ENCODE measurements around the gene NRAP. TPM values are rescaled to one million over a fixed set of nuclear protein-coding genes. Genes with fewer than 3 reads are reported as not detected.

NRAP gene
- total RNA-seq, 1 donor from 2014 or later: not detected

- peaks cover 24% of the 10 kb centered on the region for H3K36me3 Mint-ChIP-seq (ENCODE audit: insufficient read depth)
Measured at GRCh38 chr10:113691381-113691780, 27.5 kb upstream of the NRAP start.

DNA sequence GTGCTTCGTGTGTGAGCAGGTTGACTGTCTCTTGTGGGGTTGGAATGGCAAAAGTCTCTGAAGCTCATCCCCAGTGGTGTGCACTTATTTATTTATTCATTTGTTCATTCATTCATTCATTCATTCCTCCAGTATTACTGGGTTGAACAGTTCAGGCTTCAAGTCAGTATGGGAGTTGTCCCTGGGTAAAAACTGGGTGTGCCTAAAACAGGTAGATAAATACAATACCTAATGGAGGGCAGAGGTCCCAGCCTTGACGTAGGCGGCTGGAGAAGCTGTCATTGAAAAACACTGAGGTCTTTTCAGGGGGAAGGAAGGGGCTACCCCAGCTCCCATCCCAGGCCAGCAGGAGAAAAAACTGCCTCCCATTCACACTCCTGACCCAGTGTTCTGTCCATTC is 26.9 kb upstream of the NRAP start:
- no peak for DNase-seq (ENCODE audit: low spot score, unreplicated experiment)
- Mint-ChIP-seq H3K4me1 (ENCODE audit: low read depth) (peaks cover 2% of the 10 kb centered on the region), H3K4me3 (ENCODE audit: low read depth) (no peak overlapping the region), H3K36me3 (ENCODE audit: insufficient read depth) (peaks cover 24% of the 10 kb centered on the region), H3K27me3 (no peaks in the 10 kb centered on the region), H3K27ac (no peak overlapping the region), H3K9me3 (ENCODE audit: low read depth) (peaks cover 24% of the 10 kb centered on the region)
- no peak for TF ChIP-seq CTCF (IDR thresholded peaks at IDR 0.05; ENCODE audit: unreplicated experiment)

More at GRCh38 chr10:113691381-113691780, 27.5 kb upstream of the NRAP start:
- no peaks in the 10 kb centered on the region for H3K27me3 Mint-ChIP-seq
- no peak overlapping the region for H3K4me3 Mint-ChIP-seq (ENCODE audit: low read depth)
- no peak overlapping the region for H3K27ac Mint-ChIP-seq
- H3K4me1 Mint-ChIP-seq (ENCODE audit: low read depth): peaks cover 2% of the 10 kb centered on the region
- H3K9me3 Mint-ChIP-seq (ENCODE audit: low read depth): peaks cover 22% of the 10 kb centered on the region
- TF ChIP-seq CTCF (IDR thresholded peaks at IDR 0.05; ENCODE audit: unreplicated experiment): no peak
- no peak for DNase-seq (ENCODE audit: low spot score, unreplicated experiment)

DNA sequence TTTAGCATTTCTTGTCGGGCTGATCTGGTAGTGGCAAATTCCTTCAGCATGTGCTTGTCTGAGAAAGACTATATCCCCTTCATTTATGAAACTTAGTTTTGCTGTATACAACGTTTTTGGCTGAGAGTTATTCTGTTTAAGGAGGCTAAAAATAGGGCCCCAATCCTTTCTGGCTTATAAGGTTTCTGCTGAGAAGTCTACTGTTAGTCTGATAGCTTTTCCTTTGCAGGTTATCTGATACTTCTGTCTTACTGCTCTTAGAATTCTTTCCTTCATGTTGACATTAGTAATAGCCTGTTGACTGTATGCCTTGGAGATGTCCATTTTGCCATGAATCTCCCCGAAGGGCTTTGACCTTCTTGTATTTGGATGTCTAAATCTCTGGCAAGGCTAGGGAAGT is 25.7 kb upstream of the NRAP start:
- Mint-ChIP-seq H3K4me1 (ENCODE audit: low read depth) (peaks cover 2% of the 10 kb centered on the region), H3K9me3 (ENCODE audit: low read depth) (peaks cover 31% of the 10 kb centered on the region), H3K27ac (no peak overlapping the region), H3K27me3 (no peaks in the 10 kb centered on the region), H3K36me3 (ENCODE audit: insufficient read depth) (peaks cover 28% of the 10 kb centered on the region), H3K4me3 (ENCODE audit: low read depth) (no peak overlapping the region)
- TF ChIP-seq CTCF (IDR thresholded peaks at IDR 0.05; ENCODE audit: unreplicated experiment): no peak
- DNase-seq (ENCODE audit: low spot score, unreplicated experiment): no peak

- no peak for TF ChIP-seq CTCF (IDR thresholded peaks at IDR 0.05; ENCODE audit: unreplicated experiment)
- Mint-ChIP-seq H3K27me3 (no peaks in the 10 kb centered on the region), H3K9me3 (ENCODE audit: low read depth) (peaks cover 36% of the 10 kb centered on the region), H3K4me3 (ENCODE audit: low read depth) (no peak overlapping the region), H3K4me1 (ENCODE audit: low read depth) (peaks cover 2% of the 10 kb centered on the region), H3K36me3 (ENCODE audit: insufficient read depth) (peaks cover 31% of the 10 kb centered on the region), H3K27ac (no peak overlapping the region)
- DNase-seq (ENCODE audit: low spot score, unreplicated experiment): no peak
Measured at GRCh38 chr10:113689057-113689456, 25.2 kb upstream of the NRAP start.

GRCh38 chr10:113687037-113687436 is 23.2 kb upstream of the NRAP start:
- H3K4me1 Mint-ChIP-seq (ENCODE audit: low read depth): peaks cover 2% of the 10 kb centered on the region
- DNase-seq (ENCODE audit: low spot score, unreplicated experiment): no peak
- no peak overlapping the region for H3K27ac Mint-ChIP-seq
- H3K4me3 Mint-ChIP-seq (ENCODE audit: low read depth): no peak overlapping the region
- H3K9me3 Mint-ChIP-seq (ENCODE audit: low read depth): peaks cover 28% of the 10 kb centered on the region
- H3K36me3 Mint-ChIP-seq (ENCODE audit: insufficient read depth): peaks cover 24% of the 10 kb centered on the region
- TF ChIP-seq CTCF (IDR thresholded peaks at IDR 0.05; ENCODE audit: unreplicated experiment): no peak
- H3K27me3 Mint-ChIP-seq: no peaks in the 10 kb centered on the region

Measured in progenitor cell of endocrine pancreas (in vitro differentiated cells).